H1 (cell line): ENCODE data around the gene EVPL. TPM values are rescaled to one million over a fixed set of nuclear protein-coding genes. Genes with fewer than 3 reads are reported as not detected.
"Not testable (repeated sequence)": the region's sequence is repeated elsewhere in the genome, so short reads cannot be mapped to it uniquely, and the experiment has no call there.

Experiments used
- CTCF ChIA-PET: fragments of 300-600 bp; sonication (Branson Sonifier 250); formaldehyde crosslinking; loops from one replicate; lab custom pipeline; 2021; ENCODE audit not compliant: partially characterized antibody; lab: Charles Lee
- POLR2A ChIA-PET: fragments of 300-600 bp; sonication (Branson Sonifier 250); formaldehyde crosslinking; loops from one replicate; lab custom pipeline; 2021; ENCODE audit warnings: inconsistent platforms; ENCODE audit not compliant: partially characterized antibody; lab: Charles Lee
- DNase-seq, 2 experiments: peaks; one replicate each; pipeline versions ENCODE4 v3.0.0 to v3.0.0-alpha.2; 2010 to 2022; ENCODE audit warnings: low spot score in 2 of 2, low read depth in 1 of 2, mixed read lengths in 1 of 2
- FAIRE-seq: peaks from 2 replicates; lab custom pipeline; 2011; peaks lifted over from hg19 to GRCh38; lab: Jason Lieb, UNC
- H2AFZ ChIP-seq: 2 replicates; pipeline ENCODE4 v1.8.1; 2012; ENCODE audit warnings: low read length, inconsistent platforms
- H2AK5ac ChIP-seq: 2 replicates; pipeline ENCODE4 v1.6.1; 2013; ENCODE audit warnings: low read depth, low read length
- H2BK120ac ChIP-seq: replicated peaks from 2 replicates; pipeline ENCODE3; 2013; ENCODE audit warnings: low read depth, low read length, inconsistent platforms
- H2BK12ac ChIP-seq: 2 replicates; pipeline ENCODE4 v1.6.1; 2013; ENCODE audit warnings: low read depth, low read length
- H2BK15ac ChIP-seq: 2 replicates; pipeline ENCODE4 v1.6.1; 2013; ENCODE audit warnings: low read length
- H2BK20ac ChIP-seq: 2 replicates; pipeline ENCODE4 v1.6.1; 2013; ENCODE audit warnings: low read length
- H2BK5ac ChIP-seq: 2 replicates; pipeline ENCODE4 v1.6.1; 2013; ENCODE audit warnings: low read depth, low read length
- H3K14ac ChIP-seq: 2 replicates; pipeline ENCODE4 v1.6.1; 2013; ENCODE audit warnings: inconsistent platforms; ENCODE audit not compliant: insufficient read length
- H3K18ac ChIP-seq: 2 replicates; pipeline ENCODE4 v1.6.1; 2013; ENCODE audit warnings: low read length; ENCODE audit errors: extremely low read depth
- H3K23ac ChIP-seq: 2 replicates; pipeline ENCODE4 v1.6.1; 2013; ENCODE audit warnings: inconsistent platforms; ENCODE audit not compliant: insufficient read length
- H3K23me2 ChIP-seq: 2 replicates; pipeline ENCODE4 v1.6.1; 2013; ENCODE audit warnings: low read depth, low read length
- H3K27ac ChIP-seq: 2 replicates; pipeline ENCODE4 v1.6.1; 2011; ENCODE audit warnings: low read depth, low read length, inconsistent platforms
- H3K27me3 ChIP-seq, 4 experiments: replicated peaks in 1 of 4; 1 replicate in 1 of 4; 2 replicates in 3 of 4; pipeline versions ENCODE4 v1.6.1 to v1.8.1; 2011 to 2013; ENCODE audit warnings: low read length in 3 of 4, mild to moderate bottlenecking in 3 of 4, inconsistent platforms in 2 of 4, mixed read lengths in 2 of 4, moderate library complexity in 1 of 4; ENCODE audit not compliant: control insufficient read depth in 3 of 4, insufficient read depth in 3 of 4; ENCODE audit errors: extremely low read depth in 1 of 4
- H3K36me3 ChIP-seq, 4 experiments: 2 replicates each; pipeline versions ENCODE4 v1.6.1 to v1.8.1; 2011 to 2013; ENCODE audit warnings: mild to moderate bottlenecking in 4 of 4, low read length in 3 of 4, moderate library complexity in 2 of 4, control low read depth in 1 of 4, inconsistent platforms in 1 of 4; ENCODE audit not compliant: insufficient read depth in 4 of 4, control insufficient read depth in 2 of 4
- H3K4ac ChIP-seq: replicated peaks from 2 replicates; pipeline ENCODE3; 2013; ENCODE audit warnings: low read length, low read depth, mixed read lengths, inconsistent platforms; ENCODE audit not compliant: insufficient read length
- H3K4me1 ChIP-seq, 4 experiments: replicated peaks in 1 of 4; 1 replicate in 1 of 4; 2 replicates in 3 of 4; pipeline versions ENCODE4 v1.6.1 to v1.8.1; 2011 to 2013; ENCODE audit warnings: low read length in 3 of 4, inconsistent platforms in 2 of 4, mixed read lengths in 1 of 4; ENCODE audit not compliant: insufficient read depth in 4 of 4, control insufficient read depth in 3 of 4
- H3K4me2 ChIP-seq, 2 experiments: 2 replicates each; pipeline versions ENCODE4 v1.6.1 to v1.8.1; 2011 to 2013; ENCODE audit warnings: low read depth in 2 of 2, low read length in 2 of 2, control low read depth in 1 of 2, inconsistent platforms in 1 of 2, mild to moderate bottlenecking in 1 of 2; ENCODE audit not compliant: insufficient read depth in 1 of 2
- H3K4me3 ChIP-seq, 4 experiments: fragments of 200-600, 300-600 bp in 1 of 4; sonication (generic), shearing (Covaris generic), sonication (Bioruptor Twin) in 1 of 4; 2 replicates each; pipeline versions ENCODE4 v1.5.1 to v1.8.1; 2011 to 2016; ENCODE audit warnings: low read length in 4 of 4, low read depth in 3 of 4, control low read depth in 2 of 4, inconsistent platforms in 2 of 4, mild to moderate bottlenecking in 2 of 4, mixed read lengths in 1 of 4, moderate library complexity in 1 of 4; ENCODE audit not compliant: insufficient read depth in 2 of 4; ENCODE audit errors: extremely low read depth in 1 of 4
- H3K56ac ChIP-seq: replicated peaks from 2 replicates; pipeline ENCODE3; 2013; ENCODE audit warnings: low read depth, mild to moderate bottlenecking, mixed read lengths, low read length, inconsistent platforms; ENCODE audit not compliant: insufficient read length
- H3K79me1 ChIP-seq: 2 replicates; pipeline ENCODE4 v1.6.1; 2013; ENCODE audit warnings: low read depth, low read length, control low read depth
- H3K79me2 ChIP-seq, 2 experiments: 2 replicates each; pipeline versions ENCODE4 v1.6.1 to v1.8.1; 2012 to 2013; ENCODE audit warnings: low read length in 2 of 2, mild to moderate bottlenecking in 2 of 2, inconsistent platforms in 1 of 2; ENCODE audit not compliant: insufficient read depth in 2 of 2, control insufficient read depth in 1 of 2
- H3K9ac ChIP-seq, 4 experiments: replicated peaks in 1 of 4; 1 replicate in 1 of 4; 2 replicates in 3 of 4; pipeline versions ENCODE4 v1.6.1 to v1.8.1; 2011 to 2013; ENCODE audit warnings: low read depth in 3 of 4, low read length in 3 of 4, control low read depth in 2 of 4, mild to moderate bottlenecking in 2 of 4, moderate library complexity in 2 of 4, inconsistent platforms in 1 of 4; ENCODE audit errors: extremely low read depth in 1 of 4
- H3K9me3 ChIP-seq, 2 experiments: 2 replicates each; pipeline versions ENCODE4 v1.6.1 to v1.8.1; 2012 to 2013; ENCODE audit warnings: mild to moderate bottlenecking in 2 of 2, moderate library complexity in 2 of 2, control low read depth in 1 of 2, inconsistent platforms in 1 of 2, low read depth in 1 of 2, low read length in 1 of 2, mixed read lengths in 1 of 2; ENCODE audit not compliant: insufficient read depth in 2 of 2
- H4K20me1 ChIP-seq, 2 experiments: replicated peaks in 1 of 2; 2 replicates each; pipeline versions ENCODE3 to v1.8.1; 2011 to 2013; ENCODE audit warnings: inconsistent platforms in 2 of 2, low read length in 2 of 2, mild to moderate bottlenecking in 1 of 2; ENCODE audit not compliant: insufficient read depth in 2 of 2, control insufficient read depth in 1 of 2
- H4K5ac ChIP-seq: 2 replicates; pipeline ENCODE4 v1.6.1; 2013; ENCODE audit warnings: low read length, low read depth, mixed read lengths, inconsistent platforms; ENCODE audit not compliant: insufficient read length
- H4K8ac ChIP-seq: 2 replicates; pipeline ENCODE4 v1.8.0; 2013; ENCODE audit warnings: mild to moderate bottlenecking, moderate library complexity, low read length, inconsistent platforms; ENCODE audit not compliant: insufficient read depth; ENCODE audit errors: extremely low read depth
- H4K91ac ChIP-seq: replicated peaks from 2 replicates; pipeline ENCODE3; 2013; ENCODE audit warnings: low read length, mixed read lengths, inconsistent platforms; ENCODE audit not compliant: insufficient read length
- WGBS, 2 experiments: shearing (Covaris generic) in 1 of 2; methylation state at CpG; one replicate each; pipeline versions ENCODE4 v1.1.6 to v1.1.7; 2013 to 2015; ENCODE audit warnings: low lambda C conversion rate in 2 of 2, mixed read lengths in 2 of 2, inconsistent platforms in 1 of 2, low coverage in 1 of 2, missing lambda C conversion rate in 1 of 2; ENCODE audit not compliant: insufficient replicate concordance in 2 of 2, insufficient coverage in 1 of 2, insufficient read length in 1 of 2; ENCODE audit errors: extremely low coverage in 1 of 2, missing lambda C conversion rate in 1 of 2; 5-methylcytosine and 5-hydroxymethylcytosine counted together
- polyA plus RNA-seq, 7 experiments: library from polyadenylated mRNA; depleted of rRNA in 3 of 7; stranded (reverse) in 5 of 7; unstranded in 2 of 7; fragments of >200 nt in 5 of 7; fragments of 200-250 nt in 2 of 7; gene quantifications; 1 replicate in 5 of 7; 2 replicates in 1 of 7; 4 replicates in 1 of 7; pipeline versions ENCODE4 v1.2.1 to v1.2.3, GENCODE V29; 2011 to 2013; ENCODE audit warnings: missing spikeins in 2 of 7, mixed read lengths in 2 of 7
- total RNA-seq: library from RNA; stranded (reverse); fragmentation: NEBNext Ultra II Directional; extraction: Animal tissue kit (Norgen Biotek cat#: 25700); gene quantifications from 2 replicates; pipeline ENCODE4 v1.2.1, GENCODE V29; 2021

EVPL gene
- total and polyA plus RNA-seq, 2 of the 8 experiments (the other 6 are each of a cell fraction or from before 2014, with no cell fraction given) = 0.20 to 0.99 TPM

GRCh38 chr17:75969044-75969443 is 58.1 kb downstream of the EVPL start:
- not testable (repeated sequence) for H3K4ac ChIP-seq, H4K5ac ChIP-seq, H3K4me1 ChIP-seq, H2AFZ ChIP-seq, H4K8ac ChIP-seq, H3K79me1 ChIP-seq, H3K18ac ChIP-seq, H3K9ac ChIP-seq, H3K23ac ChIP-seq, H3K23me2 ChIP-seq, H2BK20ac ChIP-seq, H3K14ac ChIP-seq, H2AK5ac ChIP-seq, H3K4me3 ChIP-seq, H3K27me3 ChIP-seq, H2BK15ac ChIP-seq, H3K4me2 ChIP-seq, FAIRE-seq, H2BK5ac ChIP-seq, H2BK120ac ChIP-seq, H2BK12ac ChIP-seq, H3K27ac ChIP-seq, H4K20me1 ChIP-seq, H3K56ac ChIP-seq, H3K9me3 ChIP-seq, DNase-seq, H4K91ac ChIP-seq
- Histone ChIP-seq H3K36me3 (peaks cover 0 to 15% (median 0%) of the 10 kb centered on the region in 4 experiments; a peak in 3 of 8 replicates), H3K79me2 (peaks cover 0 to 32% of the 10 kb centered on the region in 2 experiments; a peak in 2 of 4 replicates)
- ChIA-PET POLR2A (interaction anchor here (0.6 to 2.8 kb wide), 3 partner anchors 15 to 855 kb away, joined by 3 to 7 read pairs (median 3); no protein-coding TSS in a partner anchor), CTCF (interaction anchor here (0.7 to 2.5 kb wide), 5 partner anchors 19 to 551 kb away, joined by 3 to 11 read pairs (median 3); partner anchors contain the start of gene CDK3)
- 85% methylated on average over 10 of the region's 10 CpGs; no CpG with 5 or more reads in 1 of the 2 experiments for WGBS, 2 experiments
